Measurements from ENCODE around the gene MYOC. TPM values are rescaled to one million over a fixed set of nuclear protein-coding genes. Genes with fewer than 3 reads are reported as not detected.

The MYOC gene
- total and polyA plus RNA-seq, 2 donors (not counting 3 experiments of a cell fraction or from before 2014, with no cell fraction given): not detected

DNA sequence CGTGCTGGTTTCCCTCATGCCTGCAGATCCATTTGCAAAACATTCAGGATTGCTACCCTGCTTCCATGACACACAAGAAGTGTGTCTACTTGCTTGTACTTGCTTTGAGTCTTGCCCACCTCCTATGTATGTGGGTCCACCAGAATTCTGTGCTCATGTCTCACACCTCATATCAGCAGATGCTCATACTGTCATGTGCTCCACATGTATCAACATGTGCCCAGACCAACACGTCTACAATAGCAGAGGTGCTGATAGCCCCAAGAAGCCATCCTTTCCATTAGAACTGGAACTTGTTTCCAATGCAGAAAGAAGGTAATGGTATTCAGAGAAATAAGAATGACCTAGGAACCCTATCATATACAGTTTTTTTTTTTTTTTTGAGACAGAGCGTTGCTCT lies 27.9 kb upstream of the MYOC start:
- dilution Hi-C loops (cut with MboI; ENCODE audit: extremely low pct_ligation_motif_present, low sequenced_read_pairs) (no loop called here), intact Hi-C loops (cut with micrococcal nuclease) (no loop called here)
- Histone ChIP-seq H3K9ac (replicated peaks; ENCODE audit: extremely low read depth, insufficient read depth, low read length) (no peak overlapping the region), H4K20me1 (replicated peaks; ENCODE audit: control insufficient read depth, extremely low read depth, insufficient read depth, low read length) (no peaks in the 10 kb centered on the region), H3K4me3 (replicated peaks in 1 of 3; ENCODE audit: insufficient read depth in 1 of 3, low read depth in 1 of 3, low read length in 3 of 3) (no peak overlapping the region), H3K9me3 (replicated peaks; ENCODE audit: control insufficient read depth, insufficient read depth, low read length) (no peaks in the 10 kb centered on the region), H3K36me3 (ENCODE audit: control insufficient read depth in 2 of 2, extremely low read depth in 1 of 2, insufficient read depth in 2 of 2, low read length in 2 of 2) (no peaks in the 10 kb centered on the region), H3K79me2 (ENCODE audit: control insufficient read depth, insufficient read depth, low read length) (no peaks in the 10 kb centered on the region), H3K9me1 (replicated peaks; ENCODE audit: control insufficient read depth, extremely low read depth, insufficient read depth, low read length) (no peaks in the 10 kb centered on the region), H3K27ac (ENCODE audit: insufficient read depth, low read depth, low read length) (no peak overlapping the region), H2AFZ (ENCODE audit: low read depth, low read length) (no peak overlapping the region), H3K4me1 (ENCODE audit: control insufficient read depth, extremely low read depth, insufficient read depth, low read length) (no peaks in the 10 kb centered on the region), H3K4me2 (ENCODE audit: insufficient read depth, low read length) (no peak overlapping the region), H3K27me3 (ENCODE audit: control insufficient read depth in 2 of 2, insufficient read depth in 2 of 2, low read length in 2 of 2) (peaks cover 2 to 4% of the 10 kb centered on the region in 2 experiments)
- DNase-seq (ENCODE audit: low read depth, low spot score) (no peak), FAIRE-seq (no peak)
- TF ChIP-seq JUN (IDR thresholded peaks at IDR 0.05; ENCODE audit: borderline replicate concordance, insufficient read depth, insufficient read length, low read depth) (no peak), EZH2 (IDR thresholded peaks at IDR 0.05; ENCODE audit: borderline replicate concordance, low read depth, low read length, severe bottlenecking) (no peak), MYC (IDR thresholded peaks at IDR 0.05; ENCODE audit: low read depth, low read length) (no peak), FOS (IDR thresholded peaks at IDR 0.05; ENCODE audit: borderline replicate concordance, insufficient read depth, low read length) (no peak), POLR2A (IDR thresholded peaks at IDR 0.05; ENCODE audit: low read depth, low read length) (no peak), GATA2 (IDR thresholded peaks at IDR 0.05; ENCODE audit: insufficient read depth, insufficient read length, low read depth, low read length) (no peak), POLR2AphosphoS5 (IDR thresholded peaks at IDR 0.05; ENCODE audit: insufficient read depth, low read depth, low read length) (no peak)
- TF ChIP-seq, protein P1, sequence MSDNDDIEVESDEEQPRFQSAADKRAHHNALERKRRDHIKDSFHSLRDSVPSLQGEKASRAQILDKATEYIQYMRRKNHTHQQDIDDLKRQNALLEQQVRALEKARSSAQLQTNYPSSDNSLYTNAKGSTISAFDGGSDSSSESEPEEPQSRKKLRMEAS (IDR thresholded peaks at IDR 0.05; ENCODE audit: insufficient read depth, insufficient read length): no peak
- TF ChIP-seq, protein P2, sequence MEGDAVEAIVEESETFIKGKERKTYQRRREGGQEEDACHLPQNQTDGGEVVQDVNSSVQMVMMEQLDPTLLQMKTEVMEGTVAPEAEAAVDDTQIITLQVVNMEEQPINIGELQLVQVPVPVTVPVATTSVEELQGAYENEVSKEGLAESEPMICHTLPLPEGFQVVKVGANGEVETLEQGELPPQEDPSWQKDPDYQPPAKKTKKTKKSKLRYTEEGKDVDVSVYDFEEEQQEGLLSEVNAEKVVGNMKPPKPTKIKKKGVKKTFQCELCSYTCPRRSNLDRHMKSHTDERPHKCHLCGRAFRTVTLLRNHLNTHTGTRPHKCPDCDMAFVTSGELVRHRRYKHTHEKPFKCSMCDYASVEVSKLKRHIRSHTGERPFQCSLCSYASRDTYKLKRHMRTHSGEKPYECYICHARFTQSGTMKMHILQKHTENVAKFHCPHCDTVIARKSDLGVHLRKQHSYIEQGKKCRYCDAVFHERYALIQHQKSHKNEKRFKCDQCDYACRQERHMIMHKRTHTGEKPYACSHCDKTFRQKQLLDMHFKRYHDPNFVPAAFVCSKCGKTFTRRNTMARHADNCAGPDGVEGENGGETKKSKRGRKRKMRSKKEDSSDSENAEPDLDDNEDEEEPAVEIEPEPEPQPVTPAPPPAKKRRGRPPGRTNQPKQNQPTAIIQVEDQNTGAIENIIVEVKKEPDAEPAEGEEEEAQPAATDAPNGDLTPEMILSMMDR (IDR thresholded peaks at IDR 0.05; ENCODE audit: extremely low read depth in 1 of 2, insufficient read depth in 1 of 2, low read depth in 1 of 2, low read length in 2 of 2): no peak
- CTCF ChIA-PET: no interaction called here
- POLR2A ChIA-PET: no interaction called here
- no TSS peak for BruUV-seq (replicated peaks)
